ENCODE results near the gene RAB9B. TPM values are rescaled to one million over a fixed set of nuclear protein-coding genes. Genes with fewer than 3 reads are reported as not detected.
"Not testable (repeated sequence)": the region's sequence is repeated elsewhere in the genome, so short reads cannot be mapped to it uniquely, and the experiment has no call there.

The RAB9B gene, protein sequence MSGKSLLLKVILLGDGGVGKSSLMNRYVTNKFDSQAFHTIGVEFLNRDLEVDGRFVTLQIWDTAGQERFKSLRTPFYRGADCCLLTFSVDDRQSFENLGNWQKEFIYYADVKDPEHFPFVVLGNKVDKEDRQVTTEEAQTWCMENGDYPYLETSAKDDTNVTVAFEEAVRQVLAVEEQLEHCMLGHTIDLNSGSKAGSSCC
- 10 to 100 TPM; 14.6 to 21.4 TPM for total RNA-seq
- long read RNA-seq, transcript RAB9B-201 (3 exons, 3,748 nt): major isoform, 24 of 26 reads
- long read RNA-seq, partial matches to known transcripts: 0 of 26 reads
- long read RNA-seq, other reads (novel, unspliced or antisense): 2 of 26 reads

DNA sequence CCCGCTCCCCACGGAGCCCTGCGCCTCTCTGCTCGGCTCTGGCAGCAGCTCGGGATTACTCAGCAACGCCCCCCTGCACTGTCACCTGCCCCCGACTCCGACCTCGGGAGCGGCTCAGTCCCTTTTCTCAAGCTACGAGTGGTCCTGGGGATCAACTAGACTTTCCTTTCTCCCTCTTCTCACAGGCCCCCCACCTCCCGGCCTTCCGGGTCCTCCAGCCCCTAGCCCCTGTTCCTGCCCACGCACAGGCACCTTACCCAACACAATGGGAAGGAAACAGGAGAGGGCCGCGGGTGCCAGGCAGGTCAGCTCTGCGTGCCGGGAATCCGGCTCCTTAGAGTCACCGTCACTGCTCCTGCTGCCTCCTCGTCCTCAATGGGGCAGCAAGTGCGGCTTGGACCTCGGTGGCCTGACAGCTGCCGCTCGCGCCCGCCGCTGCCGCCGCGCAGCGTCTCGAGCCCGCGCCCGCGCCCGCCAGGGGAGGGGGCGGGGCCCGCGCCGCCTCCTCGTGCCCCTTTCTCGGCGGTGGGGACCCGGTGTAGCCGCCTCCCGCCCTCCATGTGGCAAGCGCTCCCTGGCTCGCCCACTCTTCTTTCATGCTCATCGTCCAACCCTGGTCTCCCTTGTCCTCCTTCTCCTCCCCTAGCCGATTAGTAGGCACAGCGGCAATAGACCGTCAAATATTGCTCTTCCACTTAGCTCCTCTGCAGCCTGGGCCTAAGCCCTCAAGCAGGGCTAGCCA, at the start of gene RAB9B:
Gene RAB9B, minus strand, starts transcription at position 455 of the 742 bp plus-strand sequence. CDS start 6,473 bp downstream, outside the sequence.
- DNase-seq: peak; percentile 76
- intact Hi-C loops (cut with DNase I): no loop called here
- ATAC-seq: peak; percentile 92 to 95

- DNase-seq (no peak), ATAC-seq (peak; percentile 19 to 79)
- intact Hi-C loops (cut with DNase I): no loop called here
Measured at GRCh38 chrX:103879339-103879738, 47.3 kb upstream of the RAB9B start.

DNA sequence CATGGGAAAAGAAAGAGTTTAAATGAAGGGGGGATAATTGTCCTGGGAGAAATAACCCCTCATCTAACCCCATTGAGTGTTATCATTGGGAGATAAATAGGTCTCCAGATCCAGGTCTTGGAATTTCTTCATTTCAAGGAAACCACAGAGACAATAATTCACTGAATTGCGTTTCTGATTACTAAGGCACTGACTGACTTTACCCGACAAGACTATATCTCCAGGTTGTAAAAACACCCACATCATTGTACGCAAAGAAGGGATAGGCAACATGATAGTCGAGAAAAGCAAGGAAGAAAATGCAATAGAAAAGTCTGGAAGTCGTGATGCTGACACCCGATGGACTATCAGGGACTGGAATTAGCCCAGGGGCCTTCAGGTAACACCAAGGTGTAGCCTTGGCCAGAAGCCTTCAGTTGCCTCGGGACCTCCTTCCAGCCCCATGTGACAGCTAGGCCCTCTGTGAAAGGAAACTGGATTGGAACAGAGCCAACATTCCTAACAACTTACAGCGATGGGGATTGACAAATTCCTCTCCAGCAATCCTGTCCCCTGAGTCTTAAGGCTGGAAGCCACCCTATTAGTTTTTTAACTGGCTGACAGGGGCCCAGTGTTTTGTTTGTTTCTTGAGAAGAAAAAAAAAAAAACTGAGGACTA, 46.5 kb upstream of the RAB9B start:
- peak; percentile 67 to 70 for ATAC-seq
- intact Hi-C loops (cut with DNase I): no loop called here
- no peak for DNase-seq

- intact Hi-C loops (cut with DNase I): no loop called here
- no peak for DNase-seq
- ATAC-seq: no peak
Measured at GRCh38 chrX:103877571-103877970, 45.5 kb upstream of the RAB9B start.

GRCh38 chrX:103864886-103865534, 33.0 kb upstream of the RAB9B start:
- peak in 1 of 2 donors; percentile 77 for ATAC-seq
- DNase-seq: no peak
- intact Hi-C loops (cut with DNase I): no loop called here

GRCh38 chrX:103864149-103864548, 32.1 kb upstream of the RAB9B start:
- ATAC-seq (no peak), DNase-seq (no peak)
- intact Hi-C loops (cut with DNase I): no loop called here

GRCh38 chrX:103861200-103861599, 29.1 kb upstream of the RAB9B start:
- intact Hi-C loops (cut with DNase I): no loop called here
- ATAC-seq (no peak), DNase-seq (no peak)

DNA sequence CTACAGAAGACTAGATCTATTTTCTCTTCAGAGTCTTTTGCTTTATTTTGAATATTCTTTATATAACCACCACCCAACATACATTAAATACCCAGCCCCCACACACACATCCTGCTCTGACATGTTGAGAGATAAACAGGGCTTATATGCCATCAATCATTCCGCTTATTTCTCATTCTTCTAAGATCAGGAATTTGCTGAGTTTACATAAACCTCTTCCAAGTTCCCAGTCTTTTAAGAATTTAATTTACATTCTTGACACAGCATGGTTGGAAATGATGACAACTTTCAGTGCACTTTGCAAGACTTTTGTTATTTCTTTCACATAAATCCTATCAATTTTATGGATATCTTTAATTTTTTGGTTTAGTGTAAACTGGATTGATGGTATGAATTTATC, 17.5 kb upstream of the RAB9B start:
- DNase-seq: no peak
- ATAC-seq: no peak
- intact Hi-C loops (cut with DNase I): loop anchor here in 1 of 2 donors (5.0 kb wide), 1 partner anchor 288 kb away; no protein-coding TSS in a partner anchor

DNA sequence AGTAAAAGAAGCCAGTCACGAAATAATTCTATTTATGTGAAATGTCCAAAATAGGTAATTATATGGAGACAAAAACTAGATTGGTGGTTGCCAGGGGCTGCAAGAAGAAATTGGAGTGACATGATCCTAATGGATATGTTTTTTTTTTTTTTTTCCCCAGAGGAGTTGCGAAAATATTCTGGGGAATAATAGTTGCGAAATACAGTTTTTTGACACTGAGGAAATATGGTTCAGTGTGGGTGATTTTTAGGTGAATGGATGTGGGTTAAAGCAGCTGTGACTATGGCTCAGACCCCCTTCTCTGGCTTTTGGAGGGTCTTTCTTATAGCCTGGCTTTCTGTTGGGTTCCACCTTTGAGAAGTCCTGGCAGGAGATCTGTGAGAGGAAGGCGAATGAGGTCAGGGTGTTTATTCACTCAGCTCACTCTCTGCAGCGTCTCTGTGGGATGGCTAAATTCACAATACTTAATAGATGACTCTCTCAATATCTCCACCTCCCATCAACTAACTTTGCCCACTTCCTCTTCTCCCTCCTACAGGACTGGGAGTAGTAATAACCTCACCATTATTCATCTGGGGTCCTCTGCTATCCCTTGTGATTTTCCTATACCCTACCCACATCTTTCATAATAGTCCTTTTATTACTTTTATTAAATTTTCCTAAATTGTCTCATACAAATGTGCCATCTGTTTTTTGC, 15.3 kb upstream of the RAB9B start:
- ATAC-seq (peak in 1 of 2 donors; percentile 18), DNase-seq (no peak)
- intact Hi-C loops (cut with DNase I): loop anchor here in 1 of 2 donors (5.0 kb wide), 1 partner anchor 290 kb away; no protein-coding TSS in a partner anchor

DNA sequence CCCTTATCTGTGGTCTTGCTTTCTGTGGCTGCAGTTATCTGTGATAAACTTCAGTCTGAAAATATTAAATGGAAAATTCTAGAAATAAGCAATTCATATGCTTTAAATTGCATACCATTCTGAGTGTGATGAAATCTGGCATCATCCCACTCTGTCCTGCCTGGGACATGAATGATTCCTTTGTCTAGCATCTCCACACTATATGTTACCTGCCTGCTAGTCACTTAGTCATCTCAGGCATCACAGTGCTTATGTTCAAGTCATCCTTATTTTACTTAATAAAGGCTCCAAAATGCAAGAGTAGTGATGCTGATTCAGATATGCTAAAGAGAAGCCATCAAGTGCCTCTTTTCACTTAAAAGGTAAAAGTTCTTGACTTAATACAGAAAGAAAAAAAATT, 14.3 kb upstream of the RAB9B start:
- intact Hi-C loops (cut with DNase I): loop anchor here in 1 of 2 donors (5.0 kb wide), 1 partner anchor 291 kb away; no protein-coding TSS in a partner anchor
- ATAC-seq: no peak
- no peak for DNase-seq

DNA sequence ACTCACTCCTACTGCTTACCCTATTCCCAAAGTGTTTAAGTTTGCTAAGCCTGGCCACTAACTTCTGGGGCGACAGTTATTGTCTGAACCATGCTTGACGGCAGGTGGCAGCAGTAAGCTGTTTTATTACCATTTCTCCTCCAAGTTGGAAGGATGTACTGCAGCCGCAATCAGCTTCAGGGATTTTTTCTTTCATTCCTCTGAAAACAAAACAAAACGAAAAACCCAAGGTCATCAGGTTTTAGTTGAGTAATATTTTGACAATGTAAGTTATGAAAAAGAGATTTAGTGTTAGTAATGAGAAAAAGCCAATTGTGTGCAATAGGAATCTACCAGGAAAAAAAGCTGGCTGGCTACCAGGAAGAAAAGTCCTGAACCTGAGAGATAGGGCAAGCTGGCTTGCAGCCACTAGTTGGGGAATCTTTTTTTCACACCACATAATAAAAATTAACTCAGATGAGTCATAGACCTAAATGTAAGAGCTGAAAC, 13.2 kb upstream of the RAB9B start:
- DNase-seq: peak; percentile 52
- intact Hi-C loops (cut with DNase I): loop anchor here in 1 of 2 donors (5.0 kb wide), 1 partner anchor 292 kb away; no protein-coding TSS in a partner anchor

DNA sequence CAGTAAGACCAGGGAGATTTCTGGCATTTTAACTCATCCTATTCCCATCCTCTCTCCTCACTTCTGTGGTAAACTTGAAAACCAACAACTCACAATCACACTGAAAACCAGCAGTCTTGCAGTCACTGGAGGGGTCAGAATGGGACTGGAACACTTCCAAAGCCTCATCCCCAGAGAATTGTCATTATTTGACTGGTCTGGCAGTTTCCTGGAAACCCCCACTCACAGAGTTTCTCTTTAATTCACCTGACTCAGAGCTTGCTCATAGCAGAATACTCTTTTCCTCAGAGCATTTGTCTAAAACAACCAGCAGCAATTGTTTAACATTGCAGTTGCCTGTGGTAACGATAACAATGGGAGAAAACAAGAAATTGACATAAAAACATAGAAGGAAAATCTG, 7.3 kb upstream of the RAB9B start:
- ATAC-seq (no peak), DNase-seq (no peak)
- intact Hi-C loops (cut with DNase I): no loop called here

More for the DNA sequence above, 13.2 kb upstream of the RAB9B start:
- peak; percentile 78 to 92 for ATAC-seq

DNA sequence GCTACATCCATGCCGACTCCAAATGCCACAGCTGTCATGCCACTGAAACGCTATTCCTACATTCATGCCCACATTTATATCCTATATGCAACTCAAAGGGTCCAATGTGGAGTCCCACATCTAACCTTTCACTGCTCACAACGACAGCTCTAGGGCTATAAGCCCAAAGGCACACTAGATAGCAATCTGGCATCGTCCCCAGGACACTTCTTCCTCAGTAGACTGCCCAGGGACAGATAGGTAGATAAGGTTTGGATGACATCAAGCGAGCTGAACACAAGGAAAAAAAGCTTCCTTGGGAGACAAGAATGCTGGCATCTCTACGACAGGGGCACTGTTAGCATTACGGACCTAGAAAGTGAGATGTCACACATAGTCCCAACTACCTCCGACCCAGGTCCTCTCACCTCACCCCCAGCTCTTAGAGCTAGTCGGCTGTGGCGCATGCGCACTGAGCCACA, 685 bp downstream of the RAB9B start:
- ATAC-seq (peak in 1 of 2 donors; percentile 57), DNase-seq (no peak)
- intact Hi-C loops (cut with DNase I): no loop called here

DNA sequence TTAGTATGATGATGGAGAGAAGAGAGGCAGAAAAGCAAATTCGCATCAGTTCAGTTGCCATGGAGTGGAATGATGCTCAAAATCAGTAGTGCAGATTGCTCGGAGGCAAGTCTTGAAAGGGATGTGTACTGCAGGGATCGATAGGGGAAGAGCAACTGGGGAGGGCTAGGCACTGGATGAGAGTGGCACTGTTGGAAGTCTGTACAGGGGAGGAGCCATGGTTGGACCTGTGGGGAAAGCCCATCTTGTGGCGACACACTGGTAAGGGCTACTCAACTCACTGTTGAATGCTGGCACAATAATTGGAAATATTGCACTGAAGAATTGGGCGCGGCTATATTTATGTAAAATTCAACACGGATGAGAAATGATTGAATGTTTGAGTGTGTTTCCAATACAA, 1.2 kb downstream of the RAB9B start:
- intact Hi-C loops (cut with DNase I): no loop called here
- DNase-seq (no peak), ATAC-seq (peak; percentile 38 to 42)

GRCh38 chrX:103828529-103828928, 3.5 kb downstream of the RAB9B start:
- ATAC-seq (peak; percentile 19 to 54), DNase-seq (no peak)
- intact Hi-C loops (cut with DNase I): no loop called here

- DNase-seq: no peak
- intact Hi-C loops (cut with DNase I): no loop called here
Measured at GRCh38 chrX:103825881-103826280, 6.2 kb downstream of the RAB9B start.

GRCh38 chrX:103823591-103823990, 8.5 kb downstream of the RAB9B start:
- intact Hi-C loops (cut with DNase I): loop anchor here in 1 of 2 donors (5.0 kb wide), 1 partner anchor 116 kb away; no protein-coding TSS in a partner anchor
- DNase-seq: no peak
- no peak for ATAC-seq

More at GRCh38 chrX:103825881-103826280, 6.2 kb downstream of the RAB9B start:
- no peak for ATAC-seq

DNA sequence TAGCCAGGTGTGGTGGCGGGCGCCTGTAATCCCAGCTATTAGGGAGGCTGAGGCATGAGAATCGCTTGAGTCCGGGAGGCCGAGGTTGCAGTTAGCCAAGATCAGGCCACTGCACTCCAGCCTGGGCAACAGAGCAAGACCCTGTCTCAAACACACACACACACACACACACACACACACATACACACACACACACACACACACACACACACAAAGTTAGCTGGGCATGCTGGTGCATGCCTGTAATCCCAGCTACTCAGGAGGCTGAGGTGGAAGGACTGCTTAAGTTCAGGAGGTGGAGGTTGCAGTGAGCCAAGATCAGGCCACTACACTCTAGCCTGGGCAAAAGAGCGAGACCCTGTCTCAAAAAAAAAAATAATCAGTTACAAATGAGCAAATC, 11.3 kb downstream of the RAB9B start:
- not testable (repeated sequence) for DNase-seq, ATAC-seq
- intact Hi-C loops (cut with DNase I): loop anchor here in 1 of 2 donors (5.0 kb wide), 1 partner anchor 114 kb away; no protein-coding TSS in a partner anchor
